H1 (cell line): ENCODE data around the gene SLC28A2.

Source experiments
- CEBPB ChIP-seq: IDR thresholded peaks from 2 replicates; pipeline ENCODE4 v1.6.1; 2012; ENCODE audit warnings: low read depth, low read length
- EP300 ChIP-seq, 2 experiments: IDR thresholded peaks; 1 replicate in 1 of 2; 2 replicates in 1 of 2; pipeline ENCODE4 v1.6.1; 2011 to 2012; ENCODE audit warnings: low read depth in 2 of 2, low read length in 2 of 2, mild to moderate bottlenecking in 2 of 2, borderline replicate concordance in 1 of 2, inconsistent platforms in 1 of 2, moderate library complexity in 1 of 2
- KDM1A ChIP-seq: fragments of 200-600, 300-600 bp; sonication (generic); IDR thresholded peaks from 2 replicates; pipeline ENCODE4 v1.7.1; 2016; ENCODE audit warnings: mild to moderate bottlenecking, low read length, borderline replicate concordance
- SP1 ChIP-seq: IDR thresholded peaks from 2 replicates; pipeline ENCODE4 v1.6.1; 2011; ENCODE audit warnings: low read depth, low read length
- TF ChIP-seq, protein P1 (sequence below), 3 experiments: IDR thresholded peaks; 1 replicate in 2 of 3; 2 replicates in 1 of 3; pipeline versions ENCODE4 v1.5.1 to v1.6.1; 2011; ENCODE audit warnings: low read length in 3 of 3, mild to moderate bottlenecking in 3 of 3, inconsistent platforms in 2 of 3, low read depth in 1 of 3, moderate library complexity in 1 of 3; ENCODE audit not compliant: insufficient read depth in 1 of 3; ENCODE audit errors: control extremely low read depth in 1 of 3
- TF ChIP-seq, protein P2 (sequence below): IDR thresholded peaks from 2 replicates; pipeline ENCODE4 v1.6.1; 2012; ENCODE audit warnings: inconsistent platforms
- TF ChIP-seq, protein P3 (sequence below): IDR thresholded peaks from 2 replicates; pipeline ENCODE4 v1.6.1; 2011; ENCODE audit warnings: low read length, improper control_type of control experiment

GRCh38 chr15:45224621-45225217 is 27.3 kb upstream of the SLC28A2 start:
- TF ChIP-seq, protein P1, sequence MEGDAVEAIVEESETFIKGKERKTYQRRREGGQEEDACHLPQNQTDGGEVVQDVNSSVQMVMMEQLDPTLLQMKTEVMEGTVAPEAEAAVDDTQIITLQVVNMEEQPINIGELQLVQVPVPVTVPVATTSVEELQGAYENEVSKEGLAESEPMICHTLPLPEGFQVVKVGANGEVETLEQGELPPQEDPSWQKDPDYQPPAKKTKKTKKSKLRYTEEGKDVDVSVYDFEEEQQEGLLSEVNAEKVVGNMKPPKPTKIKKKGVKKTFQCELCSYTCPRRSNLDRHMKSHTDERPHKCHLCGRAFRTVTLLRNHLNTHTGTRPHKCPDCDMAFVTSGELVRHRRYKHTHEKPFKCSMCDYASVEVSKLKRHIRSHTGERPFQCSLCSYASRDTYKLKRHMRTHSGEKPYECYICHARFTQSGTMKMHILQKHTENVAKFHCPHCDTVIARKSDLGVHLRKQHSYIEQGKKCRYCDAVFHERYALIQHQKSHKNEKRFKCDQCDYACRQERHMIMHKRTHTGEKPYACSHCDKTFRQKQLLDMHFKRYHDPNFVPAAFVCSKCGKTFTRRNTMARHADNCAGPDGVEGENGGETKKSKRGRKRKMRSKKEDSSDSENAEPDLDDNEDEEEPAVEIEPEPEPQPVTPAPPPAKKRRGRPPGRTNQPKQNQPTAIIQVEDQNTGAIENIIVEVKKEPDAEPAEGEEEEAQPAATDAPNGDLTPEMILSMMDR (IDR thresholded peaks at IDR 0.05; ENCODE audit: control extremely low read depth in 1 of 3, insufficient read depth in 1 of 3, low read depth in 1 of 3, low read length in 3 of 3), result no peak
- TF ChIP-seq SP1 (no peak), EP300 (IDR thresholded peaks at IDR 0.05; ENCODE audit: borderline replicate concordance in 1 of 2, low read depth in 2 of 2, low read length in 2 of 2) (no peak), KDM1A (no peak), CEBPB (no peak)
- TF ChIP-seq, protein P2, sequence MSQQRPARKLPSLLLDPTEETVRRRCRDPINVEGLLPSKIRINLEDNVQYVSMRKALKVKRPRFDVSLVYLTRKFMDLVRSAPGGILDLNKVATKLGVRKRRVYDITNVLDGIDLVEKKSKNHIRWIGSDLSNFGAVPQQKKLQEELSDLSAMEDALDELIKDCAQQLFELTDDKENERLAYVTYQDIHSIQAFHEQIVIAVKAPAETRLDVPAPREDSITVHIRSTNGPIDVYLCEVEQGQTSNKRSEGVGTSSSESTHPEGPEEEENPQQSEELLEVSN, result no peak
- TF ChIP-seq, protein P3, sequence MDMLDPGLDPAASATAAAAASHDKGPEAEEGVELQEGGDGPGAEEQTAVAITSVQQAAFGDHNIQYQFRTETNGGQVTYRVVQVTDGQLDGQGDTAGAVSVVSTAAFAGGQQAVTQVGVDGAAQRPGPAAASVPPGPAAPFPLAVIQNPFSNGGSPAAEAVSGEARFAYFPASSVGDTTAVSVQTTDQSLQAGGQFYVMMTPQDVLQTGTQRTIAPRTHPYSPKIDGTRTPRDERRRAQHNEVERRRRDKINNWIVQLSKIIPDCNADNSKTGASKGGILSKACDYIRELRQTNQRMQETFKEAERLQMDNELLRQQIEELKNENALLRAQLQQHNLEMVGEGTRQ, result no peak
